ENCODE results near the gene AMOTL2.

AMOTL2 gene

DNA sequence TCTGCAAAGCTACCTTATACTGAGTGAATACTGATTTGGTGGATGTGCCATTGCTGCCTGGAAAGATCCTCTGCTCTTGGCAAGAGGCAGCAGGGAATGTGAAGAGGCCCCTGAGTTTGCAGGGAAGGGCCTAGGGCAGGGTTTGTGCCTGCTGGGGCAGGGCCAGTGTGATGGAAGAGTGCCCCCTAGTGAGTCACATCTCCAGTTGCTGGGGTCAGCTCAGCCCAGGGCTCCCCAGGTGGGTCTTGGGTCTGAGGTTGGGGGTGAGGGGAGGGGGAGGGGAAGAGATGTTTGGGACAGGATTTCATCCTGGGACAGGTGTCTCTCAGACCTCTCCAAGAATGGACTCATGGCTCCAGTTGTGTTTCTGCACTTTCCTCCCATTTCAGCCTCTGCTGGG is 4.1 kb upstream of the AMOTL2 start:
- DNase-seq = no peak

DNA sequence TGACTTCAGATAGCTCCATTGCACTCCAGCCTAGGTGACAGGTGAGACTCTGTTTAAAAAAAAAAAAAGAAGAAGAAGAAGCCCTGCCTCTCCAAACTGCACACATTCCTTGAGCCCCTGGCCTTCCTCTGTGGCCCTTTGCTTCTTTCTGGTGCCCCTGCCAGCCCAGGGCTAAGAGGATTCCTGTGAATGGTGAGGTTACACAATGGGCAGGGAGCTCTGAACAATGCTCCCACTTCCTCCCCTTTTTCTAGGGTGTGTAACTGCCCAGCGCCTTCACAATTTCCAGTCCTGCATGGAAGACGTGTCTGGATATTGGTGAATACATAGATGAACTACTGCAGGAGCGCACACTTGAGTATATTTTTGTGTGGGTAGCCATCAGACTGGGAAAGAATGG is 3.6 kb upstream of the AMOTL2 start:
- no peak for DNase-seq

DNA sequence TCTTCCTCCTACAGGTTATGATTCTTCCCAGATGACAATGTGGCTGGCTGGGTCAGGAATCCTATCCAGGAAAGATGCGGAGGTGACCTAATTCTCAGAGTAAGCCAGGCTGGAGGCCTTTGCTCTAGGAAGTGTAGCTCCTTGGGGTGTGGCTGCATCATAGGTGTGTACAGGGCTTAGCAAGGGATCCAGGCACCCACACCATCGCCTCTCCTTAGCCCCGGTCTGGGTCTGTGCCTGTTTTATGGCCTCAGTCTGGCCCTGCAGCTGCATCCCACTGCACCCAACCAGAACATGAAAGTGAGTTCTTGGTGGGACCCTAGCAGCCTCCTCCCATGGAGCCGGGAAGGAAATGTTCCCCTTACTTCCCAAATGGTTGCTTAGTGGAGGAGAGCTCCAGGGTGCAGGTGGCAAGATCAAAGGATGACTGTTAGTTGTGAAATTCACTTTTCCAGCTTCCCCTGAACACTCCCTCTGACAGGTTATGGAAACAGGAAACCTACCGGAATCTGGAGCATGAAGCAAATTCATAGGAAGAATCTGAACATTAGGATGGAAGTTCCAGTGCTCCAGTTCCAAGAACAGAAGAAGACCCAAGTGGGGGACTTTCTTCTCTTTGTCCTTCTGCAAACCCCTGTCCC is 2.7 kb upstream of the AMOTL2 start:
- DNase-seq = no peak

DNA sequence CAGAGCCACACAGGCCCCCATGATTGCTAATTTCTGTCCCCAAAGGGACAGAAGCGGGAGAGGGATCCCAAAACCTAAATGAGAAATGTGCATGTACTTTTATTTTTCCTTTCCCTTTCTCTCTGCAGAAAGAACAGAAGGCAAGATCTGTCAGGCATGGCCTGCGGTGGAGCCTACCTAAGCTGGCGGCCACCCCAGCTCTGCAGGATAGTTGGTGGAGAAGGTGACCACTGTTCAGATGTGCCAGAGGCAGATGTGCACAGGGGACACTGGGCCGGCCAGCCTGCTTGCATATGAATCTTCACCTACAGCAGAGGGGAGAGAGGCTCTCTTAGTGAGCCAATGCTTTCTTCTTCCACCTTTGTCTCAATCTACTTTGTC is 2.1 kb upstream of the AMOTL2 start:
- no peak for DNase-seq

GRCh38 chr3:134375582-134376384 is 1.5 kb upstream of the AMOTL2 start:
- DNase-seq = no peak

DNA sequence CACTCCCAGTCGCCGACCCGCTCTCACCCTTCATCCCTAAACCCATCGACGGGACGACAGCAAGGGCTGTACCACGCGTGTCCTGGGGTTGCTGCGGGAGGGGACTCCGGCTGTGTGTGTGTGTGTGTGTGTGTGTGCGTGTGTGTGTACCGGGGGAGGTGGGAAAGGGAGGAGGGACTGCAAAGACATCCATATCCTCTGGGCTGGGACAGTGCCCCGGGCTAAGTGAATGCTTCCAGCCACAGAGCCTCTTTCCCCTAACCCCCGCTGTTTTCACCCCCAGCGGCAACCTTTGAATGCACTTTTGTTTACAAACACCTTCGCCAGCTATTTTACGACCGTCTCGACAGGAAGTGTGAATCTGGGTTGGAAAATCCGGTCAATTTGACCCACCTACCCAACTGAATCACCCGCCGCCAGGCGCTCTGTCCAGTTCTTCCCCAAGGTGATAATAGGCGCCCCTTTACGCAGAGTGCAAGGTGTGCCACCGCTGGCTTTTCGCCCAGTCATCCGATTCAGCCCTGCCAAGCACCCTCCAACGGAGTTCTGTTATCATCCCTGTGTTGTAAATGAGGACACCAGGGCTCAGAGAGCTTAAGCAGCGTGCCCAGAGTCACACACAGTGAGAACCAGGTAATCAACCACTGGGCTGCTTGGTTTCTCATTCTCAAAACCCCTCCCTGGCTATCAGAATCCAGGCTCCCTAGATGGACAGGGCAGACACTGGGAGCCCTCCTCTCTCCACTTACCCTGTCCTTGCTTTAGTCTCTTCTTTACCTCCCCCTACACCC is 739 bp upstream of the AMOTL2 start:
- DNase-seq = no peak

GRCh38 chr3:134373271-134374104 is 759 bp downstream of the AMOTL2 start:
- no peak for DNase-seq

GRCh38 chr3:134372396-134373270 is 1.6 kb downstream of the AMOTL2 start:
- DNase-seq = no peak

DNA sequence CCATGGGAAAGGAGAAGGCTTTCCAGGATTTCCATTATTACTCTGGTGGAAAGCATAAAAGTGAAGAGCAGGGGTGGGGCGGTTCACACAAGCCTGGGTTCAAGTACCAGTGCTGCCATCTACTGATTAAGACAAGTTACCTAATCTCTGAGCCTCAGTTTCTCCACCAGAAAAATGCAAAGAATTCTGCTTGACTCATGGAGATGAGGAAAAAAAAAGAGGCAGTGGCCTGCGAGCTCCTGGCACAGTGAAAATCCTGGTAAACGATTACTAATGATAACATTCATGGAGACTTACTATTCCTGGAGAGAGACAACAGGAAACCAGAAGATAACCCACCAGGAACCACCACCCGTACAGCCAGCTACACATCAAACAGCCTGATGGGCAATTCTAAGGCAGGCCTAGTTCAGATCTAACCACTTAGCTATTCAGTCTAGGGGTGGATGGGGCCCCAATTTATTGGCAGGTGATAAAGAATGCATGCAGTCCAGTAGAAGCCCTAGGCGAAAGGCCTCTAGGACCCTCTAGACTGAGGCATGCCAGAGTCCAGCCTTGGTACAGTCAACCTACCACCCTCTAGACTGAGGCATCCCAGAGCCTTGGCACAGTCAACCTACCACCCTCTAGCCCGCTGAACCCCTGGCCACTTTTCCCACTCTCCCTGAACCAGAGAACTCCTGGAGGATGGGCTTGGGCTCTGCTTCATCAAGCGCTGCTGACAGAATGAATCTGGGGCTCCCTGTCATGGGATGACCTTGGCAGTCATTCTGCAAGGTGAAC is 2.5 kb downstream of the AMOTL2 start:
- DNase-seq = no peak

DNA sequence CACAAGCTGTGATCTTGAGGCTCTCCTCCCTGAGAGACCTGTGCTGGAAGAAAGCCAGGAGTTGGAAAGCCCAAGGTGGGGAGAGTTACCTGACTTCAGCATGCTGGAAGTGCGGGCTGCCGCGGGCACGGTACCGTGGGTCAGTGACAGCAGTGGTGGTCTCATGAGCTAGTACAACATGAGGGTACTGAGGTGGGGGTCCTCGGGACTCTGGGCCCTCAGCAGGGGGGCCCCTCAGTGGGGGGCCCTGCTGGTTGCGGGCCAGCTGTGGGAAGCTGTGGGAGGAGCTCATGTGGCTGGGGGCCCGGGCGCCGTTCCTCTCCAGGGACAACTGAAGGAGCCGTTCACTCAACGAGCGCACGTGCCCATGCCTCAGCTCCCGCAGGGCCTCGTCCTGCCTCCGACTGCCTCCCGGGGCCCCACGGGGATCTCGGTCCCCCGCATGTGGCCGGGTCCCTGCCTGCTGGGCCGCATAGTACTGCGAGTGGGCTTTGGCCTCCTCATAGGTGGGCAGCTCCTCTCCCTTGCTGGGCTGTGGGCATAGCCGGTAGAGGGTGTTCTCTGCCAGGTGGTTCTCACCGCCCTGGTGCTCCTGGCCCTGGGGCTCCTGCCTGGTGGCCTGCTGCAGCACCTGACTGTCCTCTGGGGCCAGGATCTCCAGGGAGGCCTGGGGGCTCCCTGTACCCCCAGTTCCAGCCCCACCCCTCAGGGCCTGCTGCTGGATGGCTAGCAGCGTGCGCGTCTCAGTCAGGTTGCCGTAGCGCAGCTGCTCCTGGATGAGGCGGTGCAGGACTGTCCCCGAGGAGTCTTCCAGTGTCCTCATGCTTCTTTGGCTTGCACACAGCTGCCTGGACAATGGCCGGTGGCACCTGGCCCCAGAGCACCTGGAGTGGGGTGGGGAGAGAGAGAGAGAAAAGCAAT is 3.4 kb downstream of the AMOTL2 start:
- DNase-seq = no peak

DNA sequence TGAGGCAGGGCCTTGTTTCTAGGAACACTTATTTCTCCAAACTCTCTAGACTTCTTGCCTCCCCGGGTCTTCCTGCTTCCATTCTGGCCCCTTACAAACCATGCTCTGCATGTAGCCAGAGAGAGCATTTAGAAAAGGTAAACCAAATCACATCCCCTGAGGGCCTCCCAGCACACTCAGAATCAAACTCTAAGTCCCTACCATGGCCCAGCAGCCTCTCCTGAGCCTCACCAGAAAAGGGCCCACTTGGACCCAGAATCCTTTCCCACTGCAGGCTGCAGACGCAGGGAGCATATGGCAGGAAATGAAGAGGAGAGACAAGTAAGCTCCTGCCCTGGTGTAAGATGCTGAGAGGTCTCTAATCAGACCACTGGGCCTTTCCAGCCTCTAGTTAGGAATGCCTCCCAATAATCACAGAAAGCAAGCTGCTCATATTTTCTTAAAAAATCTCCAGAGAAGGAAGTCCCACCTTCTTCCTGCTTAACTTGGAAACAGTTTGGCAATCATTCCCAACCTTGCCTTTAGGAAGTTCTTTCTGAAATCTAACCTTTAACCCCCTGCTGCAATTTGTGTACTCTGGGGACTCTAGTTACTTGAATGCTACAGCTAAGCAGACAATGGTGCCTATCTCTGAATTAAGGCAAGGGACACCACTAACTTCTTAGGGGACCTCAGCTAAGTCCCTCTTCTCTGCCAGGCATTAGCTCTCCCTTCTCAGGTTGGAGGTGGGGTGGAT is 4.2 kb downstream of the AMOTL2 start:
- DNase-seq = no peak

DNA sequence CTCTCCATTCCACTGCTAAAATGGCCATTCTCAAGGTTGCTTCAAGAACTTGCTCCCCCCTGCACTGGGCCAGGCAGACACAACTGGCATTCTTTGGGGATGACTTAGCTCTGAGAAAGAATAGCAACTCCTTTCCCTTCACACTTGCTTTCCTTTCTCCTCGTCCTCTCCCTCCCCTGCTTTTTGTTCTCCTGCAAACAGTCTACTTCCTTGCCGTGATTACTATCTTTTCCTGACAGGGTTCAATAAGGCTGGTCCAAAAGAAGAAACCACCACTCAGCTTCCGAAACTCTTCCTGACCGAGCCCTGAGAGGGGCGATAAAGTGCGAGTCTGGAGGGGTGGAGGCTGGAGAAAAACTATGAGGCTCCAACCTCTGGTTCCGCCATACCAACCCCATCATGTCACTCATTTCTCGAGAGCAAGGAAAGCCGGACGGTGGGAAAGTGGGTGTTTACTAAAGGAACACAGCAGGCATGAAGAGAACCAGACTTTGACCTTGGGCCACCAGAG is 5.0 kb downstream of the AMOTL2 start:
- DNase-seq = no peak

DNA sequence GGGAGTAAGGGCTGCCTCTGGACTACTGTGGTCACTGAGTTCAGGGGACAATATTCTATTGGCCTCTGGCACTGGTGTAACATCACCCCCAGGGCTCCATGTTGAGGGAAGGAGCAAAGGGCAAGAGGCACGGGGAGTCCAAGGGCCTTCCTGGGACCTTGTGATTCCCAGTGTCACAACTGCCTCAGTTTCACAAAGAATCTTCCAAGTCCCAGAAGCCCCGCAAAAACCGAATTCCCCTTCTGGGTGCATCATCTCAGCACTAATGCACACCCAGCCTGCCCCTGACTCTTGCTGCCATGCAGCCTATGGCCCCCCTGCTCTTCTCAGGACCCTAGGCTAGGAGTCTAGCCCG is 5.5 kb downstream of the AMOTL2 start:
- DNase-seq = no peak

GRCh38 chr3:134367869-134368750 is 6.1 kb downstream of the AMOTL2 start:
- no peak for DNase-seq

GRCh38 chr3:134366928-134367811 is 7.1 kb downstream of the AMOTL2 start:
- DNase-seq = no peak

GRCh38 chr3:134366221-134366927 is 7.9 kb downstream of the AMOTL2 start:
- no peak for DNase-seq

DNA sequence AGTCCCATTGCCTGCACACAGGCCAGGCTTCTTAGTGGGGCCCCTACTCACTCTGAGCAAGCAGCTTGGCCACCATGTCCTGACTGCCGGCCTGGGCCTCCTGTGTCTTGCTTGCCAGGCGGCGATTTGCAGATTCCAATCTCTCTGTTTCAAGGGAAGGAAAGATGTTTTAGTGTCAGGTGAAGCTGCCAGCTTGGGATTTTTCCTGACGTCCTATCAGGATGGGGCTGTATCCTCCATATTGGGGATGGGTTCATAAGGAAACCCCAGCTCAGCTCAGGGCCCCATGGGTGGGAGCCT is 8.5 kb downstream of the AMOTL2 start:
- DNase-seq = no peak
